Breast epithelium (tissue), 3 donors: ENCODE measurements around the gene RGPD8.

Experiments
- POLR2A ChIP-seq: fragments of 450-650 bp; IDR thresholded peaks from one replicate; pipeline ENCODE4 v1.6.1; 2016; ENCODE audit warnings: antibody characterized with exemption, mild to moderate bottlenecking, moderate library complexity
- TF ChIP-seq, protein P1 (sequence below), 3 donors: fragments of 450-650 bp; IDR thresholded peaks; one replicate each; pipeline ENCODE4 v1.5.1; 2016 to 2017; ENCODE audit warnings: antibody characterized with exemption in 3 of 3, mild to moderate bottlenecking in 3 of 3, moderate library complexity in 3 of 3

DNA sequence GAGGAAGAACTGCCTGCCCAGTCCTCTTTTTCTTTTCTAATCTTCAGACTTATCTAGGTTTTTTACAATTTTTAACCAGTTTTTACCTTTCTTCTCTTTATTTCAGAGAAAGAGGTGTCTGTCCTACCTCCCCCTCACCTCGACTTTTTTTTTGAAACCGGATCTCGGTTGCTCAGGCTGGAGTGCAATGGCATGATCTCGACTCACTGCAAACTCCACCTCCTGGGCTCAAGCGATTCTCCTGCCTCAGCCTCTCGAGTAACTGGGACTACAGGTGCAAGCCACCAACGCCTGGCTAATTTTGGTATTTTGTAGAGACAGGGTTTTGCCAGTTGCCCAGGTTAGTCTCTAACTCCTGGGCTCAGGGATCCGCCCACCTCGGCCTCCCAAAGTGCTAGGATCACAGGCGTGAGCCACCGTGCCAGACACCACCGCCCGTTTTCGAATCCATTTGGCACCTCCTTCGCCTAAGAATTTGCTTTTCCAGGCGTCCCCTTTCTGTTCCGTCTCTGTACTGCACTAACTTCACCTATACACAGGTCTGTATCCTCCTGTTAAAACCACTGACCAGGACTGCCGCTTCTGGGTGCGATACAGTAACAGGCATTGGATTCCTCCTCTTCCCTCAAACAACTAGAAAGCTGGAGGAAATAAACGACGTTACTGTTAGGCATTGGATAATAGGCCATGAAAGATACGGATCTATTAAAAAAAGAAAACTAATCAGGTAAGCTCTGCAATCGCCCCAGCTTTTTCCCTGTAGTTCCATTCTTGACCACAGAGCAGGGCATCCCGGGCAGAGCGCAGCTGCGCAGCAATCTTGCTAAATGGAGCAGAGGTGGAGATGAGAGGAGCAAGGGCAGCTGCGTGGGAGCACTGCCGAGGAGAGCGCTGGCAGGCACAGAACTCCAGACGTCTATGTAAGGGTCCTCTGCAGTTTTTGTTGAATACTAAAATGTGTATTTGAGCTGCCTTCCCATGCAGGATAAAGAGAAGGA, 88.1 kb downstream of the RGPD8 start:
- TF ChIP-seq, protein P1, sequence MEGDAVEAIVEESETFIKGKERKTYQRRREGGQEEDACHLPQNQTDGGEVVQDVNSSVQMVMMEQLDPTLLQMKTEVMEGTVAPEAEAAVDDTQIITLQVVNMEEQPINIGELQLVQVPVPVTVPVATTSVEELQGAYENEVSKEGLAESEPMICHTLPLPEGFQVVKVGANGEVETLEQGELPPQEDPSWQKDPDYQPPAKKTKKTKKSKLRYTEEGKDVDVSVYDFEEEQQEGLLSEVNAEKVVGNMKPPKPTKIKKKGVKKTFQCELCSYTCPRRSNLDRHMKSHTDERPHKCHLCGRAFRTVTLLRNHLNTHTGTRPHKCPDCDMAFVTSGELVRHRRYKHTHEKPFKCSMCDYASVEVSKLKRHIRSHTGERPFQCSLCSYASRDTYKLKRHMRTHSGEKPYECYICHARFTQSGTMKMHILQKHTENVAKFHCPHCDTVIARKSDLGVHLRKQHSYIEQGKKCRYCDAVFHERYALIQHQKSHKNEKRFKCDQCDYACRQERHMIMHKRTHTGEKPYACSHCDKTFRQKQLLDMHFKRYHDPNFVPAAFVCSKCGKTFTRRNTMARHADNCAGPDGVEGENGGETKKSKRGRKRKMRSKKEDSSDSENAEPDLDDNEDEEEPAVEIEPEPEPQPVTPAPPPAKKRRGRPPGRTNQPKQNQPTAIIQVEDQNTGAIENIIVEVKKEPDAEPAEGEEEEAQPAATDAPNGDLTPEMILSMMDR (IDR thresholded peaks at IDR 0.05), result no peak
- TF ChIP-seq POLR2A, result no peak
